AG08396 (cell line): ENCODE data around the gene POLR2L.

Experiments
- DNase-seq: peaks from one replicate; pipeline ENCODE4 v3.0.0; 2012; ENCODE audit warnings: low spot score, mixed read lengths

POLR2L gene

DNA sequence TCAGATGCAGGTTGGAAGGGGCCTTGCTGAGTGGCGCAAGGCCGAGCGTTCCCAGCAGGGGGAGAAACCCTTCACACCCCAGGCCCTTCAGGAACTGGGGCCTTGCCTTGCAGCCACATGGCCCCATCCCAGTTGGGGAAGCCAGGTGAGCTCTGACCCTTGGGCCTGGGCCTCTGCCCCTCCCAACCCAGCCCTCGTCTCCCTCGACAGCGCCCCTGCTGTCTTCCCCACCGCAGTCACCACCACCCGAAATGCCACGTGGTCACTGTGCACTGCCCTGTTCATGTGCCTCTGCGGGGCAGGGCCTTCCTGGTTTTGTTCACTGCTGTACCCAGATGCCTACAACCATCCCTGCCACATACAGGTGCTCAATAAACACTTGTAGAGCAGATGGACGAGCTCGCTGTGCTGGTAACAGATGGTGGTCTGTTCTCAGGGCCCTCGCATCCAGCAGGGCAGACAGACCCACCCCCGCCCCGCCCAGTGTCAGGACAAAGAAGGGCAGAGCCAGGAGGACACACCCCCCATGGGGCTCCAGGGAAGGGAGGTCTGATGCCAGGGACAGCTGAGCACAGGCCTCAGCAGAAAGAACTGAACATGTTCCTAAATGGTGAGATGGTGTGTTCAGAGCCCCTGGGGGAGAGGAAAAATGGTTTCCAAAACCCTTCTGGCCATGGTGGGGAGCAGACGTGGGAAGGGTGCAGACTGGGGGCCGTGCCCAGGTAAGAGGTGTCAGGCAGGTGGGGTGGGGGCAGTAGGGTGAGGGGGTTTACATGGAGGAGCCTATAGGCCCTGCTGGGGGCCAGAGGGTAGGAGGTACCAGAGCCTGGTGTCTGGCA, 3.7 kb downstream of the POLR2L start:
- DNase-seq: no peak

DNA sequence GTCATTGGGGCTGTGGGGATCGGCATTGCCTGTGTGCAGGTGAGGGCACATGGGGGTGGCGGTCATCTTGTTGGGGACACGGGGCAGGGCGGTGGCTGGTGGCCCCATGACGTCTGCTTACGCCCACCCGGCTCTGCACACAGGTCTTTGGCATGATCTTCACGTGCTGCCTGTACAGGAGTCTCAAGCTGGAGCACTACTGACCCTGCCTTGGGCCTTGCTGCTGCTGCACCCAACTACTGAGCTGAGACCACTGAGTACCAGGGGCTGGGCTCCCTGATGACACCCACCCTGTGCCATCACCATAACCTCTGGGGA, 4.4 kb downstream of the POLR2L start:
- no peak for DNase-seq

DNA sequence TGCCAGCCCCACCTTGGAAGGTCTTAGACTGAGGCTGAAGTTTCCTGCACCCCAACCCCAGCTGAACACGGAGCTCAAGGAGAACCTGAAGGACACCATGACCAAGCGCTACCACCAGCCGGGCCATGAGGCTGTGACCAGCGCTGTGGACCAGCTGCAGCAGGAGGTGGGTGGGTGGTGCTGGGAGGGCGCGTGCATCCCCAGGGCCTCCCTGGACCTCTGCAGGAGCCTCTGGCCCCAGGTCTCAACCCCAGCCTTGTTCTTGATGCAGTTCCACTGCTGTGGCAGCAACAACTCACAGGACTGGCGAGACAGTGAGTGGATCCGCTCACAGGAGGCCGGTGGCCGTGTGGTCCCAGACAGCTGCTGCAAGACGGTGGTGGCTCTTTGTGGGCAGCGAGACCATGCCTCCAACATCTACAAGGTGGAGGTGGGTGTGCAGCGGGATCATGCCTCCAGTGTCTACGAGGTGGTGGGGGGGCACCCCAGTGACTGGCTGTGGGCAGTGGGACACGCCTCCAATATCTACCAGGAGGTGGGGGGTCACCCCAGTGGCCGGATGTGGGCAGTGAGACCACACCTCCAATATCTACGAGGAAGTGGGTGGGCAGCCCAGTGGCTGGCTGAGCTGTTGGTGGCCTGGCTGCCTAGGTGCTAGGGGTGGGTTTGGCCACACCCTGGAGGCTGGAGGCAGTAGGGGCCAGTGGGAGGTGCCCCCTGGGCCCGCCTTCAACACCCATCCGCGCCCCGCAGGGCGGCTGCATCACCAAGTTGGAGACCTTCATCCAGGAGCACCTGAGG, 4.9 kb downstream of the POLR2L start:
- DNase-seq: no peak

DNA sequence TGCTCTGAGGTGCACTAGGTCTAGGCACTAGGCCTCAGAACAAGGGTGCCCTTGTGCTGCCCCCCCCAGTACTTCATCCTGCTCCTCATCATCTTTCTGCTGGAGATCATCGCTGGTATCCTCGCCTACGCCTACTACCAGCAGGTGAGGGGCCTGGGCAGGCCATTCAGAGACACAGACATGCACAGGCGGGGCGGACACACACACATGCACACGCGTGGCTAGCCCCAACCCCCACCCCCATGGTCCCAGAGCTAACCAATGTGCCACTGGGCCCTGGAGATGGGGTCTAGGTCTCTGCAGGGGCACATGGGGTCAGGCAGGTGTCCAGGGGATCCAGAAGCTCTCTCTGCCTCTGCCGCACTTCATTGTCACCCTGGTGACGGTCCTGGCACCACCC, 5.6 kb downstream of the POLR2L start:
- no peak for DNase-seq

DNA sequence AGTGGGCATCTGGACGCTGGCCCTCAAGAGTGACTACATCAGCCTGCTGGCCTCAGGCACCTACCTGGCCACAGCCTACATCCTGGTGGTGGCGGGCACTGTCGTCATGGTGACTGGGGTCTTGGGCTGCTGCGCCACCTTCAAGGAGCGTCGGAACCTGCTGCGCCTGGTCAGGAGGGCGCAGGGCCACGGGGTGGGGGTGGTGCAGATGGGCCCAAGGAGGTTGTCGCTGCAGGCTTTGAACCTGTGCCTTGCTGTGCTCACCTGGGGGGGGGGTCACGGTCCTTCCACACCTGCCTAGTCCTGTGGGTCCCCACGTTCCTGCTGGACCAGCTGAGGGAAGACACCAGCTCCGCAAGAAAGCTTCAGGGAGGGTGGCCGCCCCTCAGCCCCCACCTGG, 6.1 kb downstream of the POLR2L start:
- no peak for DNase-seq

DNA sequence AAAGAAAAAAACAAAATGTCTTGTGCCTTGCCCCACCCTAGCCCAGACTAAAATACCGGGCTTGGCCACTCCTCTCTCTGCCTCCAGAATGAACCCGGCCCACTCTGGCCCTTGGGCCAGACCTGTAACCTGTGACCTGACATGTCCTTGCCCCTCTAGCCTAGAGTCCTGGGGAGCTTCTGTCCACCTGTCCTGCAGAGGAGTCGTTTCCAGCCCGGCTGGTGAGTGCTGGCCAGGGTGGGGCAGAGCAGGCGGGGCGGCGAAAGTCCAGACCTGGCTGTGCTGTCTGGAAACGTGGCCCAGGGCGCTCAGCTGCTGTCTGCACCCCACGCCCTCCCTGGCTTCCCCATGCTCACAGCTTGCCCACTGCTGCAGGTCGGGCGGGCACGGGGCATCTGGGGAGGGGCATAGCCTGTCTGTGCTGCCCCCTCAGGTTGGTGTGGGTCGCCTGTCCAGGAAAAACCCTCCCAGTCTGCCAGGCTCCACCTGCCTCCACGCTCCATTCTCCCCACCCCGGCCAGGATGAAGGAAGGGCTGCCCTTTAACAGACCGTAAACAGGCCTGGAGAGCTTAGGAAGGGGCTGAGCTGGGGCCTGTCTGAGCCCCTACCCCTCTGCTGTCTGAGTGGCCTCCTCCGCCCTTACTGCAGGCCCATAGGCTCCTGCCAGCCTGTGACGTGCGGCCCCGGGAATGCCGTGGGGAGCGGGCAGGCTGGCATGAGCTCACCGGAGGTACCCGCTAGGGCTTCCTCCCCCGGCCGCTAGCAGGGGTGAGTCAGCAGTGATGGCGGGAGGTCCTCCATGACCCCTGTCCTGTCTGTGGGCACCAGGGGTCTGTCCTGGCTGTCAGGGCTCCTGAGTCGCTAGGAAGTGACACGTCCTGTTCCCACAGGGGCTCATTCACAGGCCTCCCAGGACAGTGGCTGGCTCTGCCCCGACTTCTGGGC, 7.7 kb downstream of the POLR2L start:
- peak; percentile 74 for DNase-seq

DNA sequence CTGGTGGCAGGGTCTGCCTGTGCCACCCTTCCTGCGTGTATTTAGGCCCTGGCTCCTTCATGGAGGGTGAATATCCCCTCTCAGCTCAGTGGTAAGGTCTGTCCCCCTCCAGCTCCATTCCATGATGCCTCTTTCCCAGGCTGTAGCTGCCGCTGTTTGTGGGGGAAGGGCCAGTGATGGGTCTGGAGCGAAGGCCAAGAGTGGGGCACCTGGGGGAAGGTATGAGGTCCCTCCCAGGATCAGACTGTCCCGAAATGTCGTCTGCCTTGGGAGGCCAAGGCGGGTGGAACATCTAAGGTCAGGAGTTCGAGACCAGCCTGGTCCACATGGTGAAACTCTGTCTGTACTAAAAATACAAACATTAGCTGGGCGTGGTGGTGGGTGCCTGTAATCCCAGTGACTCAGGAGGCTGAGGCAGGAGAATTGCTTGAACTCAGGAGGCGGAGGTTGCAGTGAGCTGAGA, 8.4 kb downstream of the POLR2L start:
- no peak for DNase-seq

DNA sequence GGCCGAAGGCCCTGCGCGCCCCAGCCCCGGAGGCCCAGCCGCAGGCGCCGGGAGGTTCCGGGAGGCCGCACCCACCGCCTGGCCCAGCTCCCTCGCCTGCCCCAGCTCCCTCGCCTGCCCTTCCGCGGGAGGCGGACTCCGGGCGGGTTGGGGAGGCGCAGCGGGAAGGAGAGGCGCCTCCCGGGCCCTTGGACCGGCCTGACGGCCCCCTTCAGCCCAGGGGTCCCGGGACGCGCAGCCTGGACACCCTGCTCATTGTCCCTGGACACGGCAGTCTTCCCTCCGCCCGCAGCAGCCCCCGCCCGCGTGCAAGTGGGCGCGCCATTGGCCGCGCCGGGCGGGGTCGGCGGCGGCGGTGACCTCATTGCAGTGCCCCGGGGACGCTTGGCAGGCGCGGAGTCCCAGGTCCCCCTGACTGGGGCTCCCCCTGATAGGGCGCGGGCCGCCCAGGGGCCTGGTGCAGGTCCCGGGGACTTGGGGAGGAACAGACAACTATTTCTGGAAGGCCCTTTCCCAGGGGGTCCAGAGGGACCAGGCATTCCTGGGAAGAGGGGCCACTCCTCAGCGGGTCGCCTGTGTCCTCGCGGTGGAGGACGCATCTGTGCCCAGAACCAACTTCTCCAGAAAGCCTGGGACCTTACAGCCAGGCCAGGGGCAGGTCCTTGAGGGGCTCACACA, 9.1 kb downstream of the POLR2L start:
- no peak for DNase-seq

DNA sequence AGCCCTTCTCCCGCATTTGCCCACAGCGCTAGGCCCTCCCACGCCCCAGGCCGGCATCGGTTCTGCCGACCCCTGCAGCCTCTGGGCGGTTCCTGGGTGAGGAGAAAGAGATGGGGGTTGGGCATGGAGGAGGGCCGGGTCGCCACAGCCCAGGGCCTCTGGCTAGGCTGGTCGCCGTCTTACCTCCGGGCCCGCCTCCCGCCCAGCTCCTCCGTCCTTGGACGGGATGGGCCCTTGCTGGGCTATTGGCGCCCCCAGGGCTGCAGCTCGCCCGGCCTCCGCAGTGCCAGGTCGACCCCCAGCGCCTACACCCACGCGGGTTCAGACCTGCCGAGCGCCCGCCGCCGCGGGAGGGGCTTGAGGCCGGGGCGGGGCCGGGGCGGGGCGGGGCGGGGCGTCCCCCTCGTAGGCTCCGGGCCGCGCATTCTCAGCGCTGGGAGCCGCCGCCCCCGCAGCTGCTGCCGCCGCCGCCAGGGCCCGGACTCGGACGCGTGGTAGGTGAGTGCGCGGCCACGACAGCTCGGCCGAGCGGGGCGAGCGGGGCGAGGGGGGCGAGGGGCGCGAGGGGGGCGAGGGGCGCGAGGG, 9.7 kb downstream of the POLR2L start, which contains the start of gene CD151:
Gene CD151 (plus strand): TSS at position 424 of the 585 bp plus-strand sequence. CDS start 3,118 bp downstream, outside the sequence.
- DNase-seq: peak; percentile 82

DNA sequence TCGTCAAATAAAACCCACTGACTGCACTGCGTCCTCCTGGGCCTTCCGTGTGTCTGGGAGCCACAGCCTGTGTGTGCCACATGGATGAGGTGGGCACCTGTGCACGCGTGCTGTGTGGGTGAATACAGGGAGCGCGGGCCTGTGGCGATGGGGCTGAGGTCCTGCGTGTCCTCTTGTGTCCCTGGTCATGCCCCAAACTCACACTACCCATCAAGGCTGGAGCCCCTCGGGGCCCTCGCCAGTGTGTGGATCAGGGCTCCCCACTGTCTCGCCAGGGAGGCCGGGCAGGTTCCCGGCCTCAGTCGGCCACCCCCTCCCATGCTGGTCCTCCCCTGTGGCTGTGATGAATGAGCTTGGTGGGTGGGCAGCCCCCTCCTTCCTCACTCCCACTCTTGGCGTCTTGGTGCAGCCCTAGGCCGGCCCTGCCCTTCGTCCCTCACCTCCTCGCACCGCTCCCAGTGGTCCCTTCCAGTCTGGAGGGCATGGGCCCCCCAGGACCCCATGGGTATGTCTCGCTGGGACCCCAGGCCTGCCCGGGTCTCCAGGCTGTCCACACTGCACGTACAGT, 10.3 kb downstream of the POLR2L start:
- no peak for DNase-seq

DNA sequence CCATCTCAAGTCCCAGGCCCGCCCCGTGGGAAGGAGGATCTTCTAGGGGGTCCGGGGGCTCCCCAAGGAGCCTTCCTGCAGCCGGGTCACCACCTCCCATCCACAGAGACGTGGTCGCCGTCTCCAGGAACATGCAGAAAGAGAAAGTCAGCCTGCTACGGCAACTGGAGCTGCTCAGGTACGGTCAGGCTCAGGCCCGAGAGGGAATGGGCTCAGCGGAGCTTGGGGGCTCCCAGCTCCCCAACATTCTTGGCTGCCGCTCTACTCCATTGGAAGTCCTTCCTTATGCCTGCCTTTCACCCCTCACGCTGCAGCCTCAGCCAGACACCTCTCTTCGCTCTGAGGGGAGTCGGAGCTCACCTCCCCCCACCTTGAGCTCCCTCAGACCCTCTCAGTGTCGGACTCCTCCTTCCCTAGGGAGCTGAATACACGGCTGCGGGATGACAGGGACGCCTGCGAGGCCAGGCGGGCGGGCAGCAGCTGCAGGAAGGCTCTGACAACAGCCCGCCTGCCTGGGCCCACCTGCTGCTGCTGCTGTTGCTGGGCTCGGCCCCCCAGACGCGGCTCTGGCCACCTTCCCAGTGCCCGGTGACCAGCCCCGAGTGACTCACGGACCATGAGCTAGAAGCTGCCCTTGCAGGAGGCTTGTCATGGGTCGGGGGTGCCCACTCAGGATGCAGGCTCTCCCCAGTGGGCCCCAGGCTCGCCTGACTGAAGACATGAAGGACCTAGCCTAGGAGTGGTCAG, 11.0 kb downstream of the POLR2L start:
- DNase-seq: no peak

DNA sequence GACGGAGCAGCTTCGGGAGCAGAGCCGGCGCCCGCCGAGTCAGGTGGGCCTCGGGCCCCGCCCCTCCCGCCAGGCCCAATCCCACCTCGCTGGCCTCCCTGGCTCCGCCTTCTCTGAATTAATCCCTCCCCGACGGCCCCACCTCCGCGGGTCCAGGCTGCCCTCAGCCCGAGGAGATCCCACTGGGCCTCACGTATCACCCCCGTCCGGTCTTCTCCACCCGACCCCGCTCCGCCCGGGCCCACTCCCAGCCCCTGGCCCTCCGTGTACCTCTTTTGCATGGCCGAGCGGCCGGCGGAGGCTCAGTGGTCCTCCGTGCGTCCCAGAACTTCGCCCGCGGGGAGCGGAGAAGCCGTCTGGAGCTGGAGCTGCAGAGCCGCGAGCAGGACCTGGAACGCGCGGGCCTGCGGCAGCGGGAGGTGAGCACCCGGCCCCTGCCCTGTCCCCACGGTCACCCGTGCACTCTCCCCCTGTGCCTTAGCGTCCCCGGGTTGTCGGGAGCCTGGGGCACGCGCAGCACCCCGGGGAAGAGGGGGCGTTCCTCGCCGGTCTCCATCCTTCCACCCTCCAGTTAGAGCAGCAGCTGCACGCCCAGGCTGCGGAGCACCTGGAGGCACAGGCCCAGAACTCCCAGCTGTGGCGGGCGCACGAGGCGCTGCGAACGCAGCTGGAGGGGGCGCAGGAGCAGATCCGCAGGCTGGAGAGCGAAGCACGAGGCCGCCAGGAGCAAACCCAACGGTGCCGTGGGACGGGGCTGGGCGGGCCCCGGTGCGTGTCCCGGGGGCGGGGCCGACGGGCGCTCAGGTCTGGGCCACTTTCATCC, 11.8 kb downstream of the POLR2L start:
- DNase-seq: peak; percentile 73

DNA sequence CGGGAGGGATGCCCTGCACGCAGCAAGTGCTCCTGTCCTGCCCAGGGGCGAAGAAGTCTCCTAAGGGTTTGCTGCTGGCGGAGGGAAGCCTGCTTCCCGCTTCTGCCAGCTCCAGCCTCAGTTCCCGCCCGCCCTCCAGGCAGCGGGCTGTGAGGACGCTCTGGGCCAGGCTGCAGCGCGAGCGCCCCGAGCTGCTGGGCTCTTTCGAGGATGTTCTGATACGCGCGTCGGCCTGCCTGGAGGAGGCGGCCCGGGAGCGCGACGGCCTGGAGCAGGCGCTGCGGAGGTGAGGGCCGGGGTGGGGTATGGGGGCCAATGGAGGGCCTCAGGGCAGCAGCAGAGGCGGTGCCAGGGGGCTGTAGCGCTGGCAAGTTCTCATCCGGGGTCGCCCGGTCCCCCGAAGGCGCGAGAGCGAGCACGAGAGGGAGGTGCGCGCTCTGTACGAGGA, 12.5 kb downstream of the POLR2L start:
- DNase-seq: no peak

DNA sequence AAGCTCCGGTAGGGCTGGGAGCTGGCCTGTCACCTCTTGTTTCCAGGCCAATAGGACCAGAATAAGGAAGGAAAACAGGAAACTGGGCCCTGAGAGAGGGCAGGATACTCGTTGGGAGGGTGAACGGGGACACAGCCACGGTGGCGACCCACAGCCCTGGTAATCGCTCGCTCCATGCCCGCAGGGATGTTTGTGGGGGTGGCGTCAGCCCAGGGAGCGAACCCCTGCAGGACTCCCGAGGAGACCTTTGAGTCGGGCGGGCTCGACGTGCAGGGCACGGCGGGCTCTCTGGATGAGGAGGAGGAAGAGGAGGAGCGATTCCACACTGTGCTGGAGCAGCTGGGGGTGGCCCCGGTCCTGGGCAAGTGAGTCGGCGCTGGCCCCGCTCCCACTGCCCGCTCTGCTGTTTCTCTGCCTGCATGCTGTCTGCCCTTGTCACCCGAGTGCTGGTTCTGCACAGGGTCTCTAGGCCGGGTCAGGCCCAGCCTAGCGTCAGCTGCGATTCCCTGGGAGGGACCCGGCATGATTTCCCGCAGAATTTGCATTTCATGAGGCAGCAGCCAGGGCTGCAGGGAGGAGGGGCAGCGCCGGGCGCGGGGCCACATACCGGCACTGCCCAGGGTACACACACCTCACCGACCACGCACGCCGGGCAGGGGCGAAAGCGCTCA, 13.0 kb downstream of the POLR2L start:
- no peak for DNase-seq

DNA sequence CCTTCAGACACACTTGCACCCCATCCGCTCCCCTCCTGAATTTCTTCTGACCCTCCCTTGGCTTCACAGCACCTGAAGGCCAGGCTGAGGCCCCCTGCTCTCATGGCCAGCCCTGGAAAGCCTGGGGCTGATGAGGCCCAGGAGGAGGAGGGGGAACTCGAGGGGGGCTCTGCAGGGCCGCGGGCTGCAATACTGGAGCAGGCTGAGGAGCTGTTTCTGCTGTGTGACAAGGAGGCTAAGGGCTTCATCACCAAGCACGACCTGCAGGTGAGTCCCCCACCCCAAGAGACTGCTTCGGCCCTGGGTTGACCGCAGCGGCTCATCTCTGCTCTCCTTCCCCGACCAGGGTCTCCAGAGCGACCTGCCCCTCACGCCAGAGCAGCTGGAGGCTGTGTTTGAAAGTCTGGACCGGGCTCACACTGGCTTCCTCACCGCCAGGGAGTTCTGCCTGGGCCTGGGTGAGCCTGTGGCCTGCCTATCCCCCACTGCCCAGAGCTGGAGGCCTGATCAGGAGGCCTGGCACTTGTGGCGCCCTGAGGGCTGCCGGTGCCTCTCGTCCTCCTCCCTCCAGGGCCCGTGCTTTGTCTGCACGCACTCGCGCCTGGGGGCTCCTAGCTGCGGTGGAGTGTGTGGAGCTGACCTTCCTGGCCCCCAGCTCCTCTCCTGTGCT, 13.7 kb downstream of the POLR2L start:
- DNase-seq: no peak

DNA sequence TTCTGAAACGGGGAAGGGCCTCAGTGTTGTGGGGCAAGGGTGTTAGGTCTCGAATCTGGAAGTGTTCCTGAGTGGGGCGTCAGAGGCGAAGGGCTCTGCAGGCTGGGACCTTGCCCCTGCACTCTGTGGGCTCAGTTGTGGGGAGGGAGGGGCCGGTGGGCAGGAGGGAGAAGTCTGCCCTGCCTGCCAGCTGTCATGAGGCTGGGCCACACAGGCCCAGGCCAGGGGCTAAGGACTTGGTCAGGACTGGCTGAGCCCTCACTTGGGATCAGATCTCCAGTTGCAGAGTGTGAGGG, 14.5 kb downstream of the POLR2L start, which contains the start of gene CRACR2B:
Gene CRACR2B (plus strand): TSS at position 23 of the 296 bp plus-strand sequence. CDS start 689 bp downstream, outside the sequence.
- DNase-seq: no peak

DNA sequence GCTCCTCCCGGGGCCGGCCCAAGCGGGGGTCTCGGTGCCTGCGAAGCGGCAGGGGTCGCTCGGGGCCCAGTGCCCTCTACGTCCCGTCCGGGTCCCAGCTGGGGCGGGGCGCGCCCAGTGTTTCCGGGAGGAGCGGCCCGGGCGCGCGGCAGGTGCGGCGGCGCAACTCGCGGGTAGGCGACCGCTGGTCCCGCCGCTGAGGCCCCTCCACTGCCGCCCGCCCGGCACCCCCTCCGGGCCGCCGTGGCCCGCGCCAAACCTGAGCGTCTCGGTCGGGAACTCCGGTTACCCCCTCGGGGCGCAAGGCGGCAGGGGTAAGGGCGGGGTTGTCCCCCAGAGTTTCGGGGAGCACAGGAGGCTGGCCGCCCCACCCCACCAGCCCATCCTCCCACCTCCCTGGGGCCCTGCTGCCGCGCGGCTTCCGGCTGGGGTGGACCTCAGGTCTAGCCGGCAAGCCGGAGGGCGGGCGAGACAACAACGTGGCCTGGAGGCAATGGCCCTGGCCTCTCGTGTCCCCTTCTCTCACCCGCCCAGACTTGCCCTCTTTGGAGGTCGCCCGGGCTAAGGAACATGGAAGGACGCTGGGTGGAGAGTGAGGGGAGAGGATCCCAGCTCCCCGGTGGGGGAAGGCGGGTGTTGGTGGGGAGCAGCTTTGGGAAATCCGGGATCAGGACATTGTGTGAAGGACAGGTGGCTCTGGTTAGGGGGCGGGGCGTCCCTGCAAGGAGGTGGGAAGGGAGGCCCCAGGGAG, 15.0 kb downstream of the POLR2L start:
- DNase-seq: no peak
